Stimulated activated CD8-positive, alpha-beta memory T cell treated with anti-CD3 and anti-CD28 coated beads, Interleukin-4, amount 100 ng/mL, for 4 hours (primary cell): Measurements from ENCODE around the gene EME2.

ENCODE experiments used
- DNase-seq, 2 donors: peaks; one replicate each; pipeline ENCODE4 v3.0.0-alpha.2; 2020; ENCODE audit warnings: low read depth in 2 of 2, low spot score in 1 of 2

EME2 gene

GRCh38 chr16:1817716-1818115 is 45.1 kb downstream of the EME2 start:
- DNase-seq, result no peak

GRCh38 chr16:1818204-1818872 is 45.7 kb downstream of the EME2 start:
- DNase-seq, result no peak

- DNase-seq, result no peak
Observed at GRCh38 chr16:1818873-1819525, 46.4 kb downstream of the EME2 start.

GRCh38 chr16:1819611-1820010 is 47.0 kb downstream of the EME2 start:
- no peak for DNase-seq

GRCh38 chr16:1820096-1820945 is 47.7 kb downstream of the EME2 start:
- no peak for DNase-seq

- DNase-seq, result no peak
Observed at GRCh38 chr16:1820946-1821290, 48.3 kb downstream of the EME2 start.

- no peak for DNase-seq
Observed at GRCh38 chr16:1821861-1822611, 49.4 kb downstream of the EME2 start.

GRCh38 chr16:1822801-1823200 is 50.2 kb downstream of the EME2 start:
- no peak for DNase-seq

GRCh38 chr16:1823821-1824220 is 51.2 kb downstream of the EME2 start:
- DNase-seq, result no peak

- DNase-seq, result no peak
Observed at GRCh38 chr16:1825381-1825863, 52.8 kb downstream of the EME2 start.
